Stimulated activated CD4-positive, alpha-beta T cell treated with anti-CD3 and anti-CD28 coated beads, TNF-alpha, amount 100 ng/mL, for 4 hours (primary cell): ENCODE results near the gene INO80B.
"Not testable (repeated sequence)": the region's sequence is repeated elsewhere in the genome, so short reads cannot be mapped to it uniquely, and the experiment has no call there.

ENCODE experiments used
- DNase-seq, 3 experiments: peaks; one replicate each; pipeline ENCODE4 v3.0.0-alpha.2; 2020; ENCODE audit warnings: low read depth in 3 of 3

Gene INO80B

GRCh38 chr2:74448771-74449170, 6.1 kb upstream of the INO80B start:
- DNase-seq, result no peak

GRCh38 chr2:74450570-74451190, 4.2 kb upstream of the INO80B start:
- DNase-seq, result no peak

- no peak for DNase-seq
Observed at GRCh38 chr2:74457129-74457548, 2.3 kb downstream of the INO80B start.

- DNase-seq, result peak; percentile 67 to 75 (median 74)
Observed at GRCh38 chr2:74457549-74458131, 2.8 kb downstream of the INO80B start.

- peak; percentile 88 to 98 (median 98) for DNase-seq
Observed at GRCh38 chr2:74458132-74458937, 3.4 kb downstream of the INO80B start, which contains the start of gene WBP1. Gene WBP1, plus strand, starts transcription at chr2:74458438. Its CDS starts 165 bp downstream, at chr2:74458603.

- DNase-seq, result no peak
Observed at GRCh38 chr2:74458938-74459363, 4.1 kb downstream of the INO80B start.

GRCh38 chr2:74459503-74460118, 4.7 kb downstream of the INO80B start:
- not testable (repeated sequence) for DNase-seq

- DNase-seq, result not testable (repeated sequence)
Observed at GRCh38 chr2:74460187-74460586, 5.3 kb downstream of the INO80B start.

GRCh38 chr2:74461187-74462053, 6.5 kb downstream of the INO80B start:
- DNase-seq, result no peak

GRCh38 chr2:74462054-74462785, 7.3 kb downstream of the INO80B start:
- DNase-seq, result no peak

- no peak for DNase-seq
Observed at GRCh38 chr2:74462786-74463105, 7.9 kb downstream of the INO80B start.

- DNase-seq, result no peak
Observed at GRCh38 chr2:74464406-74464805, 9.5 kb downstream of the INO80B start.

GRCh38 chr2:74470742-74471141, 15.9 kb downstream of the INO80B start:
- DNase-seq, result not testable (repeated sequence)

- DNase-seq, result no peak
Observed at GRCh38 chr2:74471332-74472065, 16.6 kb downstream of the INO80B start.

GRCh38 chr2:74472086-74472944, 17.4 kb downstream of the INO80B start, which contains the start of gene MRPL53:
Gene MRPL53, minus strand, starts transcription at chr2:74472680. Its CDS starts 20 bp downstream, at chr2:74472660.
- peak; percentile 88 to 98 (median 92) for DNase-seq

- DNase-seq, result no peak
Observed at GRCh38 chr2:74472945-74473258, 18.0 kb downstream of the INO80B start.

GRCh38 chr2:74474481-74474880, 19.6 kb downstream of the INO80B start:
- no peak for DNase-seq

GRCh38 chr2:74474899-74475298, 20.0 kb downstream of the INO80B start:
- no peak for DNase-seq

- no peak for DNase-seq
Observed at GRCh38 chr2:74481431-74481830, 26.5 kb downstream of the INO80B start.
